SU-DHL-6 (cell line): ENCODE results near the gene DNAH12.

Experiments
- CTCF ChIP-seq: fragments of 200-600 bp; sonication (generic); IDR thresholded peaks from one replicate; pipeline ENCODE4 v1.5.1; 2017; ENCODE audit warnings: antibody characterized with exemption, mild to moderate bottlenecking, low read length, moderate library complexity; ENCODE audit not compliant: insufficient read depth, poor library complexity, severe bottlenecking
- EZH2phosphoT487 ChIP-seq: fragments of 200-600 bp; sonication (generic), shearing (Covaris generic); conservative IDR thresholded peaks from 2 replicates; pipeline ENCODE4 v1.6.1; 2018; ENCODE audit warnings: mild to moderate bottlenecking, antibody characterized with exemption, low read length, moderate library complexity, mixed read lengths

GRCh38 chr3:57391767-57392166 lies 152.4 kb downstream of the DNAH12 start:
- TF ChIP-seq CTCF (no peak), EZH2phosphoT487 (no peak)
